MM.1S (cell line): ENCODE measurements around the gene TPRN.

Experiments used
- DNase-seq: peaks from one replicate; pipeline ENCODE4 v3.0.0-alpha.2; 2015
- H2AFZ ChIP-seq: fragments of 300-600 bp; sonication (generic); 2 replicates; pipeline ENCODE4 v1.6.0; 2016; ENCODE audit warnings: antibody characterized with exemption, low read length
- H3F3A ChIP-seq: fragments of 300-600 bp; sonication (generic); 2 replicates; pipeline ENCODE4 v1.6.1; 2016; ENCODE audit warnings: mild to moderate bottlenecking, antibody characterized with exemption, low read length, moderate library complexity, mixed read lengths; ENCODE audit not compliant: insufficient read depth
- H3K27ac ChIP-seq: fragments of 300-600 bp; sonication (generic); 2 replicates; pipeline ENCODE4 v1.5.1; 2016; ENCODE audit warnings: mild to moderate bottlenecking, low read length
- H3K27me3 ChIP-seq: fragments of 300-600 bp; sonication (generic); replicated peaks from 2 replicates; pipeline ENCODE4 v1.6.0; 2016; ENCODE audit warnings: low read length; ENCODE audit not compliant: insufficient read depth
- H3K36me3 ChIP-seq: fragments of 300-600 bp; sonication (generic); replicated peaks from 2 replicates; pipeline ENCODE4 v1.6.1; 2016; ENCODE audit warnings: mild to moderate bottlenecking, low read length, mixed read lengths; ENCODE audit not compliant: insufficient read depth
- H3K4me1 ChIP-seq: fragments of 300-600 bp; sonication (generic); 2 replicates; pipeline ENCODE4 v1.6.1; 2016; ENCODE audit warnings: low read length, mixed read lengths
- H3K4me2 ChIP-seq: fragments of 300-600 bp; sonication (generic); 2 replicates; pipeline ENCODE4 v1.6.0; 2016; ENCODE audit warnings: low read depth, low read length
- H3K4me3 ChIP-seq: fragments of 300-600 bp; sonication (generic); 2 replicates; pipeline ENCODE4 v1.5.1; 2016; ENCODE audit warnings: low read length, mixed read lengths
- H3K79me2 ChIP-seq: fragments of 300-600 bp; sonication (generic); 2 replicates; pipeline ENCODE4 v1.6.1; 2016; ENCODE audit warnings: mixed run types, low read length, mixed read lengths
- H3K9ac ChIP-seq: fragments of 300-600 bp; sonication (generic); 2 replicates; pipeline ENCODE4 v1.6.1; 2016; ENCODE audit warnings: low read length, mixed read lengths
- H3K9me2 ChIP-seq: fragments of 300-600 bp; sonication (generic); replicated peaks from 2 replicates; pipeline ENCODE4 v1.6.1; 2016; ENCODE audit warnings: mild to moderate bottlenecking, low read length, mixed read lengths; ENCODE audit not compliant: insufficient read depth
- H3K9me3 ChIP-seq: fragments of 300-600 bp; sonication (generic); replicated peaks from 2 replicates; pipeline ENCODE4 v1.6.1; 2016; ENCODE audit warnings: mild to moderate bottlenecking, low read length, mixed read lengths; ENCODE audit not compliant: insufficient read depth
- H4K20me1 ChIP-seq: fragments of 300-600 bp; sonication (generic); 2 replicates; pipeline ENCODE4 v1.6.1; 2016; ENCODE audit warnings: mild to moderate bottlenecking, low read length, moderate library complexity, mixed read lengths; ENCODE audit not compliant: insufficient read depth
- EZH2 ChIP-seq: fragments of 300-600 bp; sonication (generic); optimal IDR thresholded peaks from 2 replicates; pipeline ENCODE3; 2017; ENCODE audit warnings: low read depth, mild to moderate bottlenecking, antibody characterized with exemption, low read length, mixed read lengths
- EZH2phosphoT487 ChIP-seq: fragments of 300-600 bp; sonication (generic); IDR thresholded peaks from 2 replicates; pipeline ENCODE4 v1.6.1; 2018; ENCODE audit warnings: antibody characterized with exemption, low read length
- TF ChIP-seq, protein P1 (sequence below): fragments of 300-600 bp; sonication (generic); IDR thresholded peaks from 2 replicates; pipeline ENCODE4 v1.5.1; 2016; ENCODE audit warnings: antibody characterized with exemption, low read length, mixed read lengths

TPRN gene

DNA sequence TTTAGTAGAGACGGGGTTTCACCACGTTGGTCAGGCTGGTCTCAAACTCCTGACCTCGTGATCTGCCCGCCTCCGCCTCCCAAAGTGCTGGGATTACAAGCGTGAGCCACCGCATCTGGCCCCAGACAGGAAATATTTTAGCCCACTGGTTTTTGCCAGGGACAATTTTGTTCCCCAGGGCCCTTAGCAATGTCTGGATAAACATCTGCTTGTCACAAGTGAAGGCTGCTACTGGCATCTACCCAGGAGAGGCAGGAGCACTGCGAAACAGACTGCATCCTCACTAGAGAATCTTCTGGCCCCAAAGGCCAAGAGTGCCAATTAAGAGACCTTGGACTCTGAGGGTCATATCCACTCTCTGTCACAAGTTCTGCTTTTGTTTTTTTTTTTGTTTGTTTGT lies 2.4 kb upstream of the TPRN start:
- no peak overlapping the region for H3K4me2 ChIP-seq
- TF ChIP-seq, protein P1, sequence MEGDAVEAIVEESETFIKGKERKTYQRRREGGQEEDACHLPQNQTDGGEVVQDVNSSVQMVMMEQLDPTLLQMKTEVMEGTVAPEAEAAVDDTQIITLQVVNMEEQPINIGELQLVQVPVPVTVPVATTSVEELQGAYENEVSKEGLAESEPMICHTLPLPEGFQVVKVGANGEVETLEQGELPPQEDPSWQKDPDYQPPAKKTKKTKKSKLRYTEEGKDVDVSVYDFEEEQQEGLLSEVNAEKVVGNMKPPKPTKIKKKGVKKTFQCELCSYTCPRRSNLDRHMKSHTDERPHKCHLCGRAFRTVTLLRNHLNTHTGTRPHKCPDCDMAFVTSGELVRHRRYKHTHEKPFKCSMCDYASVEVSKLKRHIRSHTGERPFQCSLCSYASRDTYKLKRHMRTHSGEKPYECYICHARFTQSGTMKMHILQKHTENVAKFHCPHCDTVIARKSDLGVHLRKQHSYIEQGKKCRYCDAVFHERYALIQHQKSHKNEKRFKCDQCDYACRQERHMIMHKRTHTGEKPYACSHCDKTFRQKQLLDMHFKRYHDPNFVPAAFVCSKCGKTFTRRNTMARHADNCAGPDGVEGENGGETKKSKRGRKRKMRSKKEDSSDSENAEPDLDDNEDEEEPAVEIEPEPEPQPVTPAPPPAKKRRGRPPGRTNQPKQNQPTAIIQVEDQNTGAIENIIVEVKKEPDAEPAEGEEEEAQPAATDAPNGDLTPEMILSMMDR = no peak
- no peak for TF ChIP-seq EZH2phosphoT487
- no peak for TF ChIP-seq EZH2
- no peaks in the 10 kb centered on the region for H4K20me1 ChIP-seq

DNA sequence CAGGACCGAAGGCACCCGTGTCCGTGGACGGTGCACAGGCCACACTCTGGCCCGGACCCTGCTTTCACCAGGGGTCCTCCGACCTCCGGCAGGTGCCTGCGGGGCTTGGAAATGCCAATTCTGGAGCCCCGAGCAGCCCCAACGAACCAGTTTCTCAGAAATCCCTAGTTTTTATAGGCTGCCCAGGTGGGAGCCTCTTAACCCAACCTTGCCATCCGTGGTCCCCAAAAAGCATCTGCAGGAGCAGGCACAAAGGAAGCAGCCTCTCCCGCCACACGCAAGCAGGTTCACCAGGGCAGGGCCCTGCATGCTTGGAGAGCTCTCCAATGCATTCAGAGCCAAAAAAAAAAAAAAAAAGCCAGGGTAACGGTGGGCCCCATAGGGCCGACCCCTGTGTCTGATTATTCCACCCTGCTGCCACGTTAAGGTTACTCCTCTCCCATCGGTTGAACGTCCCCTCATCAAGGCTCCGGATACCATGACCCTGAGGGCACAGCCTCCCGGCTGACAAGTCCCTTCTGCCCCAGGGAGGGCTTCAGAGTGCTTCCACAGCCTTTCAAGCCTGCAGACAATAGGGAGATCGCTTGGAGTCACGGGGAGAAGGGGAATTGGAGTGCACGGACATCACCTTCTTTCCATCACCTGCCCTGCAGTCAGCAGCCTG lies 796 bp upstream of the TPRN start:
- Histone ChIP-seq H3K4me2 (peak overlapping the region; percentile 97), H3K79me2 (peaks cover 41% of the 10 kb centered on the region), H3K9me3 (no peaks in the 10 kb centered on the region), H3K27ac (peak overlapping the region; percentile 50; the same call in 1 of the 2 replicates), H3K27me3 (no peaks in the 10 kb centered on the region), H3K4me1 (peaks cover 18% of the 10 kb centered on the region), H3F3A (peaks cover 14% of the 10 kb centered on the region; the same call in 1 of the 2 replicates), H3K36me3 (no peaks in the 10 kb centered on the region), H3K4me3 (peak overlapping the region; percentile 92), H3K9me2 (no peaks in the 10 kb centered on the region), H4K20me1 (no peaks in the 10 kb centered on the region), H2AFZ (peak overlapping the region; percentile 79), H3K9ac (peak overlapping the region; percentile 79)
- DNase-seq = no peak
- TF ChIP-seq, protein P1 = no peak
- no peak for TF ChIP-seq EZH2
- no peak for TF ChIP-seq EZH2phosphoT487

More for the DNA sequence above, 2.4 kb upstream of the TPRN start:
- Histone ChIP-seq H3K27me3 (no peaks in the 10 kb centered on the region), H3K9me3 (no peaks in the 10 kb centered on the region), H3K4me3 (no peak overlapping the region), H3K9me2 (no peaks in the 10 kb centered on the region), H3K79me2 (peaks cover 54% of the 10 kb centered on the region), H3K9ac (no peak overlapping the region), H3K4me1 (peaks cover 24% of the 10 kb centered on the region), H2AFZ (no peak overlapping the region), H3K36me3 (no peaks in the 10 kb centered on the region), H3K27ac (no peak overlapping the region), H3F3A (peaks cover 14% of the 10 kb centered on the region; the same call in 1 of the 2 replicates)
- DNase-seq = no peak

DNA sequence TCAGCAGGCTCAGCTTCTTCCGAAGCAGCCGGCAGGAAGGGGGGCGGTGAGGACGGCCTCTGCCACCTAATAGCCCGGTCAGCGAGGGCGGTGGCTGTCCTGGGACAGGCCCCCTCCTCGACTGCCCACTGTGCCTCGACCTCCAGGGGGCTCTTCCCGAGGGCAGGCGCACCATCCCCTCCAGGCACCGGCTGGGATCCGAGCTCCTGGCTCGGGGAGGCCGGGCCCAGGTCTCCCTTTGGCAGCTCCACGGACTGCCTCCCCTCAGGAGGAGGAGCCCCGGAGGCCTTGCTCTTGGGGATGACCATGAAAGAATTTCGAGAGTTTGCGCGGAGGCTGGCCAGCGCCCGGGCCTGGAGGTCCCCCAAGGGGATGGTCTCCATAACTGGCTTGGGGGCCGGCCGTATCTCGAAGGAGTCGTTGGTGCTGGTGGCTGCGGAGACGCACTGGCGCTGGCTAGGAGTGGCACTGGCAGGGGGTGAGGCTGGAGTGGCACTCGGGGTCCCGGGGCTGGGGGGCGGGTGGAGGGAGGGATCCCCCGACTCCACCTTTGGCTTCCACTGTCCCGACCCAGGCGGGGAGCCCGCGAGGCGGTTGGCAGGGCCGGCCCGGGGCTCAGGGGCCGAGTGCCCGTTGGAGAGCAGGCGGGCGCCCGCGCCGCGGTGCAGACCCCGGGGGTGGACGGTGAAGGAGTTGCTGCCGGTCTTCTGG lies 975 bp downstream of the TPRN start:
- H2AFZ ChIP-seq = no peak overlapping the region
- H3K4me1 ChIP-seq = peaks cover 13% of the 10 kb centered on the region
- no peaks in the 10 kb centered on the region for H3K36me3 ChIP-seq
- no peak for DNase-seq
- peak overlapping the region; percentile 37; the same call in 1 of the 2 replicates for H3K4me3 ChIP-seq
- peaks cover 10% of the 10 kb centered on the region; the same call in 1 of the 2 replicates for H3F3A ChIP-seq
- H3K79me2 ChIP-seq = peaks cover 25% of the 10 kb centered on the region
- H3K4me2 ChIP-seq = peak overlapping the region; percentile 57
- H3K27ac ChIP-seq = no peak overlapping the region
- no peaks in the 10 kb centered on the region for H3K9me2 ChIP-seq
- H3K9ac ChIP-seq = peak overlapping the region; percentile 28; the same call in 1 of the 2 replicates
- no peaks in the 10 kb centered on the region for H3K9me3 ChIP-seq
- no peaks in the 10 kb centered on the region for H3K27me3 ChIP-seq
- TF ChIP-seq EZH2 (no peak), EZH2phosphoT487 (no peak)
- TF ChIP-seq, protein P1 = no peak
- H4K20me1 ChIP-seq = no peaks in the 10 kb centered on the region
